ENCODE measurements around the gene PPM1H.

- TF ChIP-seq POLR2A (IDR thresholded peaks at IDR 0.05; ENCODE audit: extremely low read depth, insufficient read length) = no peak
- no peak for TF ChIP-seq MYC (IDR thresholded peaks at IDR 0.05; ENCODE audit: low read depth, low read length)
- TF ChIP-seq CTCF (IDR thresholded peaks at IDR 0.05; ENCODE audit: low read depth, low read length) = no peak
- no peak for TF ChIP-seq MAX (IDR thresholded peaks at IDR 0.05; ENCODE audit: low read depth, low read length)
Measured at GRCh38 chr12:62691309-62691708, 243.6 kb downstream of the PPM1H start.
